GM19023 (cell line): ENCODE data around the gene ZNF524.
A peak's percentile ranks its signal among the peaks of the same experiment; 100 is the strongest.

Experiments
- ATAC-seq: cut with Tn5 transposase; IDR thresholded peaks from one replicate; pipeline ENCODE4 v1.9.1; 2021; ENCODE audit warnings: mild to moderate bottlenecking, moderate library complexity; ENCODE audit not compliant: unreplicated experiment

The ZNF524 gene

DNA sequence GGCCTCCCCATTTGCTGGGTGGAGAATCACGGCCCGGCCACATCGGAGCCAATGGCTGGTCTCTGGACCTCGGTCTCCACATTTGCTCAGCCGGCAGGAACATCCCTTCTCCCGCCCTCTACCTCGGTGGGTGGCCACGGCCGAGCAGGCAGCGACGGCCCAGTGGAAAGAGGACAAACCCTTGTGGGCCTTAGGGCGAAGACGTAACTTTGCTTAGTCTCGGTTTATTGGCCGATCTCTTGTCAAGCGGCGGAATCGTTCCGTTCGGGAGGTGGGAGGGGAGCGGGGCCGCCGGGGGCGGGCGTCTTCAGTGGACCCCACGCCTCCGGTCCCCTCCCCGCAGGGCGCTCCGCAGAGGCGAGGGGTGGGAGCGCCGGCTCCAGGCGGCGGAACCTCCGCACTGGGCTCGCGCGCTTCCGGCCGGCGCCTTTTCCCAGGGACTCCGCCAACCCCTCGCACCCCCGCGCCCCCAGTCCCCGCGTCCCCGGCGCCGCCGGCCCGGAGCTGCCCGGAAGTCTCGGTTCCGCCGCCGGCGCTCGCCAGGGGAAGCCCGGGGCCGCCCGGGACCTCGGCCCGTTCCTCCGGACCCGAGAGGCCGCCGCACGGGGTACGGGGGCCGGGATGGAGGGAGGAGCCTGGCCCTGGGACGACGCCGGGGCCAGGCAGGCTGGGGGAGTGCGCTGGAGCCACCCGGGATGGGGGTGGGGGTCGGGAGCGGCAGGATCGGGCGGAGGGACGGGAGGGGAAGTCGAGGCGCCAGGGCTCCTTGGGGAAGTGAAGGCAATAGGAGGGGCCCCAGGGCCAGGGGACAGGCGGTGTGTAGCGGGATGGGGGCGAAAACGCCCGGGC, 40.7 kb downstream of the ZNF524 start, which contains the start of gene ZNF580:
TSS of gene ZNF580 (plus strand) at position 426 of the 849 bp plus-strand sequence. CDS start 1,507 bp downstream, outside the sequence.
- no peak for ATAC-seq

DNA sequence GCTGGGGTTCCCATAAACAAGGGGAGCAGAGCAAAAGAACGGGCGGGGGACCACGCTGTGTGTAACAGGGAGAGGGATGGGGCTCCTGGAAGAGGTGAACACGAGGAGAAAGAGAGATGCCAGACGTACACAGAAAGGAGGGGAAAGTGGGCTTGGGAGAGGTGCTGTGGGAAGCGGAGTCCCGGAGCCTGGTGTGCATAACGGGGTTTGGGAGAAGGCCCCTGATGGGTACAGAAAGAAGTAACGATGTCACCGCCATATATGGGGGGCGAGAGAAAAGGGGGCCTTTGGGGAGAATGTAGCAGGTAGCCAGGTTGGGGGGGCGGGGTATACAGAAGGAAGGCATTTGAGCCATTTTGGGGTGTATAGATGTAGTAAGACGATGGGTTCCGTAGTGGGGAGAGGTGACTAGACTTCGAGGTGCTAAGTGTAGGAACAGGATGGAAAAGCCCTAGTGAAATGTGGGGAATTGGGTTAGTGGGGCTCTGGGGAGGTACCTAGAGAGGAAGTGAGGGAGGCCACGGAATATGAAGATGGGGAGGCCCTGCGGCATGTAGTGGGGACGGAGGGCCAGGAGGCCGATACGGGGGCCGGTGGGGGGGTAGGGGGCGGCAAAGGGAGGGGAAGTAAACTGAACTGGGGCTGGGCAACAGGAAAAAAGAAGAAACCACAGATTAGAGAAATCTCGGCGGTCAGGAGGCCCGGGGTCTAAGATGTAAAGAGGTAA, 41.5 kb downstream of the ZNF524 start:
- no peak for ATAC-seq

DNA sequence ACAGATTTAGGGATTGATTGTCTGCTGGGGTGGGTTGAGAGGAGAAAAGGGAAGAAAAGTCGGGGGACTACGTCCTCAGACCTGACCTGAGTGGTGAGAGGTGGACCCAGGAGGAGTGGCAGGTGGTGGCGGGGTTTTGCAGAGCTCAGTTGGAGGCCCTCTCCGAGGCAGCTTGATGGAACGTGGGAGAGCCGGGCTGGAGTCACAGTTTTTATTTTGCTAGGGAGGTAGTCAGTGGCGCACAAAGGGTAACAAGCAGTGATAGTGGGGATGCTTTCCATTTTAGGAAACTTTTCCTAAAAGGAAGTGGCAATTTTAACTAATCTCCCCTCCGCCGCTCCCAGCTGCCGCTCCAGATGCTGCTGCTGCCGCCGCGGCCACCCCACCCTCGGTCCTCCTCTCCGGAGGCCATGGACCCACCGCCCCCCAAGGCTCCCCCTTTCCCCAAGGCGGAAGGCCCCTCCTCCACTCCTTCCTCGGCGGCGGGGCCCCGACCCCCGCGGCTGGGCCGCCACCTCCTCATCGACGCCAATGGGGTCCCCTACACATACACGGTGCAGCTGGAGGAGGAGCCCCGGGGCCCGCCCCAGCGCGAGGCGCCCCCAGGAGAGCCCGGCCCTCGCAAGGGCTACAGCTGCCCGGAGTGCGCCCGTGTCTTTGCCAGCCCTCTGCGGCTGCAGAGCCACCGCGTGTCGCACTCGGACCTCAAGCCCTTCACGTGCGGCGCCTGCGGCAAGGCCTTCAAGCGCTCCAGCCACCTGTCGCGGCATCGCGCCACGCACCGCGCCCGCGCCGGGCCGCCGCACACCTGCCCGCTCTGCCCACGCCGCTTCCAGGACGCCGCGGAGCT, 42.3 kb downstream of the ZNF524 start:
- ATAC-seq: no peak

DNA sequence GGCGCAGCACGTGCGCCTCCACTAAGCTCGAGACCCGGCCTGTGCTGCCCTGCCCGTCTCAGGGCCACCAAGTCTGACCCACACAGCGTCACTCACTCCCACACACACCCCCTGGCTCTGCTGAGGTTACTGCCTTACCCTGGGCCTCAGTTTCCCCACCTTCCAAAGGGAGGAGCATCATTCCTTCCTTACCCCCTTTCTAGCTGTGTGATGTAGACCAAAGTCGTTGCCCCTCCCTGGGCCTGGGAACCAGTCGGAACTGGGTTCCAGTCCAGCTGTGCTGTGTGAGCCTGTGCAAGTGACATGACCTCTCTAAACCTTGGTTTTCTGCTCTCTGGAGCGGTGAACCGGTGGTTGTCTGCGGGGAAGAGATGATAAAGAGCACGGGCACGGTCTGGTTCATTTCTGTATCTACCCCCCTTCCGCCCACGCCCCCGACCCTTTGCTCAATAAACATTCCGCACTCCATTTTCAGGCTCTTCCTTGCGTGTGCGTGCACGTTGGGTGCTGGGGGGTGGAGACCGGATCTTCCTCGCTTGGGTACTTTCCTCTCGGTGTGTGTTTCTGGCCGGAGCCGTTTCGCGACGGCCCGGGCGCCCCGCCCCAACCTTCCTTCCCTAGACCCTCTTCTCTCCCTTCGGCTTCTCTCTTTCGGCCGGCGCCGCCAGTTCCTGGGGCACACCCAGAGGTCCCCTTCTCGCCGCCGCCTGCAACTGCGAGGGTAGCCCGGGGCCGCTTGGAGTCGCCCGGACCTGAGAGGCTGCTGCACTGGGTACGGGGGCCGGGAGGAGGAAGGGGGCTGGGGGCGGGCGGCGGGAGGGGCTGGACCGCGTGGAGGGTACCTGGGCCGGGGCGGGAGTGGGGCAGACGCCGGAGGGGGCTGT, 43.2 kb downstream of the ZNF524 start, which contains the start of gene ZNF581:
TSS of gene ZNF581 (plus strand) at position 647 of the 884 bp plus-strand sequence. CDS start 923 bp downstream, outside the sequence.
- peak; percentile 32 for ATAC-seq

DNA sequence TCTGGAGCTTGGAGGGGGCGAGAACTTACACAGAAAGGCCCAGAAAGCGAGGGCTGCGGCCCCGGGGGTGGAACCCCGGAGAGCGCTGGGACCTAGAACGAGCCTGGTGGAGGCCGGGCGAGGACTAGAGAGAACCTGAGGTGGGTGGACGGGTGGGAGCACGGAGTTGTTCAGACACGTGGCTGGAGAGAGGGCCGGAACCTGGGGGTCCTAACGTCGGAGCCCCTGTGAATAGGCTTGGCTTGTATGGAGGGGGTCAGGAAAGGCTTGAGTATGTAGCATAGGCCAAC, 43.7 kb downstream of the ZNF524 start:
- ATAC-seq: no peak

DNA sequence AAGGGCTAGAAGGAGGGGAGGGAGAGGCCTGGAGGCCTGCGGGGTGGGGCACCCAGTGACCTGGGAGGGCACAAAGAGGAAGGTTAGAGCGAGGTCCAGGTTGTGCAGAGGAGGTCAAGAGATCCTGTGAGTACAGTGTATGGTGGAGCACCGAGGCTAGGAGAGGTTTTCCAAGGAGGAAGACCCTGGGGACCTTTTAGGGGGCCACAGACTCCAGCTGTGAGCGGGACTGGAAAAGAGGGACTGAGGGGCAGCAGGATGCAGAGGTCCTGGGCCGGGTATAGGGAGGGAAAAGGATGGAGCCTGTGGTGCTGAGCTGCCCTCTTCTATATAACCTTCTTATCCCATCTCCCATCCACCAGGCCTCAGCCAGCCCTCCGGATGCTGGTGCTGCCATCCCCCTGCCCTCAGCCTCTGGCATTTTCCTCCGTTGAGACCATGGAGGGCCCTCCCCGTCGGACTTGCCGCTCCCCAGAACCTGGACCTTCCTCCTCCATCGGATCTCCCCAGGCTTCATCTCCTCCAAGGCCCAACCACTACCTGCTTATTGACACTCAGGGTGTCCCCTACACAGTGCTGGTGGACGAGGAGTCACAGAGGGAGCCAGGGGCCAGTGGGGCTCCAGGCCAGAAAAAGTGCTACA, 44.2 kb downstream of the ZNF524 start:
- ATAC-seq: no peak

DNA sequence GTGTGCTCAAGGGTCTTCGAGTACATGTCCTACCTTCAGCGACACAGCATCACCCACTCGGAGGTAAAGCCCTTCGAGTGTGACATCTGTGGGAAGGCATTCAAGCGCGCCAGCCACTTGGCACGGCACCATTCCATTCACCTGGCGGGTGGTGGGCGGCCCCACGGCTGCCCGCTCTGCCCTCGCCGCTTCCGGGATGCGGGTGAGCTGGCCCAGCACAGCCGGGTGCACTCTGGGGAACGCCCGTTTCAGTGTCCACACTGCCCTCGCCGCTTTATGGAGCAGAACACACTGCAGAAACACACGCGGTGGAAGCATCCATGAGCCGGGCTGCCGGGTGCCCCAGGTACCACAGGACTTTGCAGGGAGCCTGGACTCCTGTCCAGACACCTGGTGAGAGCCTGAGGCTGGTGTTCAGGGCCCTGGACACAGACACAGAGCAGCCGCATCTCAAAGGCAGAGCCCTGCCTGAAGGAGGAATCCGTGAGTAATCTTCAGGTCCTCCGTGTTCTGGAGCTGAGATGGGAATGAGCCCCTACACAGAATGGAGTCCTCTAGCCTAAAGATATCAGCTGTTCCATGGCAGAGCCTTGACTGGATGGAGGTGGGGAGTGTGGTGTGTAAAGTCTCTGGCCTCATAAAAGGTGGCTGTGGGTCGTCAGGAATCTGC, 44.9 kb downstream of the ZNF524 start:
- no peak for ATAC-seq

DNA sequence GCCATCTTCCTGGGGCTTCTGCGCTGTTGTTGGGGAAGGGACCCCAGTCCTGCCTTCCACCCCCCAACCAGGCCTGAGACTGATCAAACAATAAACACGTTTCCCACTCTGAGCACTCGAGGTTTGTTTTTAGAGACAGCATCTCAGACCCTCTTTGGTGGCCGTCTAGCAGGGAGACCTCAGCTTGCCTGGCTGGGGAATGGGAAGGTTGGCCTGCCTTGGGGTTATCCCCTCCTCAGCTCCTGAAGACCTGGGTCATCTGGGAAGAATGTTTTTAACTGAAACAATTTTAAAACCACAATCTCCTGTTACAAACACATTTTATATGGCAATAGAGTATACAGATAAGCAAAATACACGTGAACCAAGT, 45.4 kb downstream of the ZNF524 start:
- ATAC-seq: no peak

DNA sequence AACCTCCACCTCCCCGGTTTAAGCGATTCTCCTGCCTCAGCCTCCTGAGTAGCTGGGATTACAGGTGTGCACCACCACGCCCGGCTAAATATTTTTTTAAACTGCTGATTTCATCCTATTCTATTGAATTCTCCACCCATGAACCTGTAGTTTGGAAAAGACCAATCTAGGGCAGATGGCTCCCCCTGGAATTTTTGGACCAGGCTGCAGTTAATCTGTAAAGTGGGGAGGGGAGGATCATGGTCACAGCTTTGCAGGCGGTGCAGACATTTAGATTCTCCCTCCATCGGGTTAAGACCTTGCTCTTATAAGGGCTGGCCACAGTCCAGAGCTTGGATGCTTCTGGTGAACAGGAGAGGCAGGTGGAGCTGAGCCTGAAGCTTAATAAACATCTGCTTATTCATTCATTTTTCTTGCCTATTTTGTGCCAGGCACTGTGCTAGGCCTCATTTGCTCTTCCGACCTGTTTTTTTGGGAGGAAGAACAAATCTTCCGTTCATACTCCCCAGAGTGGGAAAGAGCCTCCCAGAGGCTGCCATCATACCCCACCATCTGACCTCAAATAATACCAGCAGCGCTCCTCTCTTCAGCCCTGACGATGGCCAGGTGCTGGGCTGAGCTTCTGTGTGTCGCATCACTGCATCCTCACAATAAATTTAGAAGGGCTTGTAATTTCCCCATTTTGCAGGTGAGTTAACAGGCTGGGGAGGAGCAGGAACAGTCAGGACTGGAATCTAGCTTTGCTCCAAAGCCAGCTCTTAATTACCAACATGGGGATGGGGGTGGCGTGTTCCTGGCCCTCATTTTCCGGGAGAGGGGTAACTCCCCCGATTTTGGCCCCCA, 47.0 kb downstream of the ZNF524 start:
- ATAC-seq: no peak

DNA sequence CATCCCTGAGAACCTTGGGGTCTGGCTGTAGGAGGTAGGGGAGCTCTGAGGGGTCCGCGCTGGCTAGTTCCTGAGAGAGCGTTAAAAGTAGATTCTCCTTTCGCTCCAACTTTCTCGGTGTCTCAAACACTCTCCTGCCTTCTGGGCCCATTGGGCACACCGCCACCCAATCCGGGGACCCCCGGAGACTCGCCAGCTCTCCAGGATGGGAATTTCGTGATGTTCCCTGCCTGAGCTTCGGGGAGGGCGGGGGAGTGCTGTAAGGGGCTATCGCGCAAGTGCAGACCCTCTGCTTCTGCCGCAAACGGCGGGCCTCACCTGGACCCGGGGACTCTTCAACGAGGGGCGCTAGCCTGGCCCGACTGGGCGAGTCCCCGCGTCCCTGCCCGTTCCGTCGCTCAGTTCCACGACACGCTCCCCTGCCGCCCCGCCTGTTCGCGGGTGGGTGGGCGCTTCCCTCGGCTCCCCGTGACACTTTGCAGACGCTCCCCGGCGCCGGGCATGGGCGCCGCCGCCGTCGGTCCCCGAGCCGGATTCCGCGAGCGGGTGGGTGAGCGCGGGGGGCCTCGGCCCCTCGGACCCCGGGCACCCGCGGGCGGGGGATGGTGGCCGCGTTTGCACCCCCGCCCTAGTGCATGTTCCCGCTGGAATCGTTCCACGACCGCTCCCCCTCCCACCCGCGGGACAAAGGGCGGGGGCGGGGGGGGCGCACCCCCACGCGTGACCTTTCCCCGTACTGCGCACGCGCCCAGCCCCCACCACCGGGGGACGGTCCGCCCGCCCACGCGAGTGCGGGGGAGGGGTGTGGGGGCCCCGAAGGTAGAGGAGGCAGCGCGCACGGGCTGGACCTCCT, 47.9 kb downstream of the ZNF524 start, which contains the start of gene CCDC106:
TSS of gene CCDC106 (plus strand) at position 481 of the 853 bp plus-strand sequence. CDS start 835 bp downstream, outside the sequence.
- ATAC-seq: no peak

DNA sequence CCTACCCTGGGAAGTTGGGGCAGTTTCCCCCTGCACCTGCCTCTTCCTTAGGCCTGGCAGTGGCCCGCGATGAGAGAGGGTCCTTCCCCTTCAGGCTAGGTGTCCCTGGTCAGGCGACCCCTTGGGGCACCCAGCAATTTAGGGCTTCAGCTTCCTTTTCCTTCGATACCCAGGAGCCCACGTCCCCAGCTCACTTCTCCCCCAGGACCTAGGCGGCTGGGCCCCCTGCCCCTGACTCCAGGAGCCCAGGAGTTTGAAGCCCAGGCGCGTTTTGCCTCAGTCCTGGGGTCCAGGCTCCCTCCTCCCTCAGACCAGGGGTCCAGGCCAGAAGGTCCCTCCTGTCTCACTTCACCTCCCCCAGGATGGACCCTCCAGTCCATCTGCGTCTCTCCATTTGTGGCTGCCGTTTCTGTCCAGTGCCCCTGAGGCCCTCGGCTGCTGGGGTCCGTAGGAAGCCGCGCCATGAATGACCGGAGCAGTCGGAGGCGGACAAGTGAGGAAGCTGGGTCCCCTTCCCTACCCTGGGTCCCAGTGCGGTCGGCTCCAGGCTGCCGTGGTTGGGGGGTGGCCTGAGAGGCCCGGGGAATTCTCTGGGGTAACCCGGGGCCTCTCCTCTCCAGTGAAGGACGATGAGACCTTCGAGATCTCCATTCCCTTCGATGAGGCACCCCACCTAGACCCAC, 48.6 kb downstream of the ZNF524 start:
- no peak for ATAC-seq

DNA sequence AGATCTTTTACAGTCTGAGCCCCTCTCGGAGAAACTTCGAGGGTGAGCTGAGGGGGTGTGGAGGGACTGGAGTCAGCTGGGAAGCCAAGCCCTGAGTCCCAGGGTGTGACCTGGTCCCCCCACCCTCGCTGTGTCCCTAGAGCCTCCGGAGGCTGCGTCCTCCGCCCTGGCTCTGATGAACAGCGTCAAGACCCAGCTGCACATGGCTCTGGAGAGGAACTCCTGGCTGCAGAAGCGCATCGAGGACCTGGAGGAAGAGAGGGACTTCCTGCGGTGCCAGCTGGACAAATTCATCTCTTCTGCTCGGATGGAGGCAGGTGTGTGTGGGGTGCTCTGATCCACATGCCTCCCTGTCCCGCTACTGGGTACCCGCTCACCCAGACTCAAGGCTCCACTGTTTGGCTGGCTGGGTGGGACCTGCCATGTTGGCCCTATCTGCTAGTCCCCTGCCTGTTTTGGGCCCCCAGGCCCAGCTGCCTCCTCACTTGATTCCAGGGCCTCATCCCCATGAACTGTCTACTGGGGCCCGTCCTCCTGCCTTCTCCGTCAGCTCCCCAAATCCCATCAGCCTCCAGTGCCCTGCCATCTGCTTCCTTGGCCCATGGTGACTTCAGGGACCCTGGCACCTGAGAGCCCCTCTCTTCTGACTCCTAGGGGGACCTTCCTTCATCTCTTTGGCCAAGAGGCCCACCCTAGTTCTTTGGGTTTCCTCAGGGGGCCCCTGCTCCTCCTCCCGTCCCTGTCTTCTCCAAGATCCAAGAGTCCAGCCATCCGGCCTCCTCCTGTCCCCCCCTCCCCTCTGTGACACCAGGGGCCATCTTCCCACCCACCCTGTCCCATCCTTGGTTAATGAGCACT, 49.4 kb downstream of the ZNF524 start:
- no peak for ATAC-seq

DNA sequence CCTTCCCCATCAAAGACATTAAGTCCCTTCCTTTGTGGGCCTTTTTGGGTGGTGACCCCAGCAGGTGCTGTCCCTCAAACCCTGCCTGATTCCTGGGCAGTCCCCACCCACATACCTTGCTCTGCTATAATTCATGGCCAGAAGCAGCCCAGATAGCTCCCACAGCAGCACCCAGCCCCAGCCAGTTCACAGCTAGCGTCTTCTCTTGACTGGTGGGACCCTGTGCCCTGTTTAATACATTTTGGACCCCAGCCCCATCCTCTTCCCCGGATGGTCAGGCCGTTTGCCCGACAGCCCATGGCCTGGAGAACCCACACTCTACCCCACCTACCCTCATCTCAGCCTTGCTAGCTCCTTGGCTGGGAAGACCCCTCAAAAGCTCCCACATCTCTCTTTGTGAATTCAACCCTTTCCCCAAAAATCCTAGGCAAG, 50.1 kb downstream of the ZNF524 start:
- no peak for ATAC-seq

DNA sequence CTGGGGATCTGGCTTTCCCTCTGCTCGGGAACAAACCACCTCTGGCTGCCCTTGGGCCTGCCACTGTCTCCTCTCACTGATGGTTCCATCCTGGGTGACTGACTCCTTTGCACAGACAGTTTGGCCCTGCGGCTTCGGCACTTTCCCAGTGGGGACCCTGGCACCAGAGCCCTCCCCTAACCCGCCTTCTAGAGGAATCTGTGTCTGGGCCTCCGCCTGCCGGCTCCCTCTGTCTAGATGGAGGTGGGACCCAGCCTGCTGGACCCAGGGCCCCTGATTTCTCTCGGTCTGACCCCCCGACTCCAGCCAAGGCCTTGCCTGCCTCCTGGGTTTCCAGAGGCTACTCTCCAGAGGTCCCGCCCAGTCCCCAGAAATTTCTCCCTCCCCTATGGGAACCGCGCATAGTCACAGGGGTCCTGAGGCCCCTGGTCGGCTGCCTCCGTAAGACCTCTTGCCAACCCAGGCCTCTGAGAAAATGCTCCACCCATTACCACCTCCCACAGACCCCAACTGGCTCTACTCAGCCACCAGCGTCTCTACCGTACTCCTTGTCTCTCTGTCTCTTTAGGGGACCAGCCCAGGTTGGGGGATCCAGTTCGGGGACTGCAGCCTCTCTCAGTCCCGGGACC, 50.6 kb downstream of the ZNF524 start:
- no peak for ATAC-seq

DNA sequence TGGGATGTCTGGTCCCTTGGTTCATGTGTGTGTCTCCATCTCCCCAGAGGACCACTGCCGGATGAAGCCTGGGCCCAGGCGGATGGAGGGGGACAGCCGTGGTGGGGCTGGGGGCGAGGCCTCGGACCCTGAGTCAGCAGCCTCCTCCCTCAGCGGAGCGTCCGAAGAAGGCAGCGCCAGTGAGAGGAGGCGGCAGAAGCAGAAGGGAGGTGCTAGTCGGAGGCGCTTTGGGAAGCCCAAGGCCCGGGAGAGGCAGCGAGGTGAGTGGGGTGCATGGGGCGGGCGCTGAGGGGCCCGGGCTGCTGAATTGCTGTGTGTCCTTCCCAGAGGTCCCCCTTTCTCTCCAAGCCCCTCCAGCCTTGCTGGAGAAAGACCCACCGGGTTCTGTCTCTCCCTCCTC, 51.1 kb downstream of the ZNF524 start:
- no peak for ATAC-seq
